Lower leg skin (tissue), 3 donors: ENCODE data around the gene TGFBRAP1.

Source experiments
- POLR2A ChIP-seq, 2 donors: fragments of 450-650 bp; IDR thresholded peaks; one replicate each; pipeline ENCODE4 v1.6.1; 2016 to 2017; ENCODE audit warnings: antibody characterized with exemption in 2 of 2, mild to moderate bottlenecking in 1 of 2, moderate library complexity in 1 of 2
- TF ChIP-seq, protein P1 (sequence below), 3 donors: fragments of 450-650 bp; IDR thresholded peaks; one replicate each; pipeline ENCODE4 v1.5.1; 2016; ENCODE audit warnings: antibody characterized with exemption in 3 of 3, mild to moderate bottlenecking in 3 of 3, moderate library complexity in 2 of 3

- TF ChIP-seq POLR2A (IDR thresholded peaks at IDR 0.05), result no peak
- TF ChIP-seq, protein P1, sequence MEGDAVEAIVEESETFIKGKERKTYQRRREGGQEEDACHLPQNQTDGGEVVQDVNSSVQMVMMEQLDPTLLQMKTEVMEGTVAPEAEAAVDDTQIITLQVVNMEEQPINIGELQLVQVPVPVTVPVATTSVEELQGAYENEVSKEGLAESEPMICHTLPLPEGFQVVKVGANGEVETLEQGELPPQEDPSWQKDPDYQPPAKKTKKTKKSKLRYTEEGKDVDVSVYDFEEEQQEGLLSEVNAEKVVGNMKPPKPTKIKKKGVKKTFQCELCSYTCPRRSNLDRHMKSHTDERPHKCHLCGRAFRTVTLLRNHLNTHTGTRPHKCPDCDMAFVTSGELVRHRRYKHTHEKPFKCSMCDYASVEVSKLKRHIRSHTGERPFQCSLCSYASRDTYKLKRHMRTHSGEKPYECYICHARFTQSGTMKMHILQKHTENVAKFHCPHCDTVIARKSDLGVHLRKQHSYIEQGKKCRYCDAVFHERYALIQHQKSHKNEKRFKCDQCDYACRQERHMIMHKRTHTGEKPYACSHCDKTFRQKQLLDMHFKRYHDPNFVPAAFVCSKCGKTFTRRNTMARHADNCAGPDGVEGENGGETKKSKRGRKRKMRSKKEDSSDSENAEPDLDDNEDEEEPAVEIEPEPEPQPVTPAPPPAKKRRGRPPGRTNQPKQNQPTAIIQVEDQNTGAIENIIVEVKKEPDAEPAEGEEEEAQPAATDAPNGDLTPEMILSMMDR (IDR thresholded peaks at IDR 0.05), result no peak
Observed at GRCh38 chr2:105262651-105263091, 66.9 kb downstream of the TGFBRAP1 start.
